Aortic smooth muscle cell (primary cell): Measurements from ENCODE around the gene CEACAM5. TPM values are rescaled to one million over a fixed set of nuclear protein-coding genes. Genes with fewer than 3 reads are reported as not detected.

ENCODE experiments used
- total RNA-seq: library from RNA; depleted of rRNA; stranded (reverse); fragments of >200 nt; gene quantifications from 2 replicates; pipeline ENCODE4 v1.2.3, GENCODE V29; 2014

Gene CEACAM5
- total RNA-seq = not detected in 2 replicates

GRCh38 chr19:41708481-41708880, at the start of gene CEACAM5:
CEACAM5 (plus strand) TSS chr19:41708626; CDS start chr19:41708732, 106 bp downstream.

GRCh38 chr19:41688098-41688497, 20.3 kb upstream of the CEACAM5 start, which contains the start of gene CEACAM7:
CEACAM7 (minus strand) TSS chr19:41688270; CDS start chr19:41688165, 105 bp downstream.

GRCh38 chr19:41755328-41755913, 47.0 kb downstream of the CEACAM5 start, which contains the start of gene CEACAM6:
CEACAM6 (plus strand) TSS chr19:41755530; CDS start chr19:41755639, 109 bp downstream.

Other genes starting within 250 kb of the CEACAM5 start
- 0.06 TPM in 1 of 2 replicates, not detected in the other for gene CEACAM21, start 132.5 kb upstream of the CEACAM5 start, total RNA-seq
- not detected in 2 replicates for gene CEACAM4, start 81.6 kb upstream of the CEACAM5 start, total RNA-seq
- gene CEACAM7, start 20.4 kb upstream of the CEACAM5 start, total RNA-seq = not detected in 2 replicates
- not detected in 2 replicates for gene CEACAM6, start 46.9 kb downstream of the CEACAM5 start, total RNA-seq
- gene CEACAM3, start 88.0 kb downstream of the CEACAM5 start, total RNA-seq = not detected in 2 replicates
- not detected in 2 replicates for gene LYPD4, start 136.1 kb downstream of the CEACAM5 start, total RNA-seq
- not detected in 2 replicates for gene DMRTC2, start 136.4 kb downstream of the CEACAM5 start, total RNA-seq
- gene RPS19, start 151.6 kb downstream of the CEACAM5 start, total RNA-seq = 1,192 and 1,270 TPM in 2 replicates
- not detected in 2 replicates for gene CD79A, start 168.7 kb downstream of the CEACAM5 start, total RNA-seq
- gene ARHGEF1, start 174.6 kb downstream of the CEACAM5 start, total RNA-seq = 24.2 and 29.1 TPM in 2 replicates
- 0.06 TPM in 1 of 2 replicates, not detected in the other for gene ERFL, start 219.8 kb downstream of the CEACAM5 start, total RNA-seq